B cell (primary cell): ENCODE results near the gene DEF6. TPM values are rescaled to one million over a fixed set of nuclear protein-coding genes. Genes with fewer than 3 reads are reported as not detected.

Source experiments
- ATAC-seq: fragments of 200-7000 bp; cut with Tn5 transposase; one replicate; pipeline ENCODE4 v1.10.0; 2021; ENCODE audit warnings: low read depth, mild to moderate bottlenecking, moderate number of reproducible peaks, moderate library complexity
- CTCF ChIA-PET: fragments of 350-600 bp; sonication (Branson Sonifier 250); formaldehyde crosslinking; loops from one replicate; lab custom pipeline; 2021; ENCODE audit warnings: antibody characterized with exemption, inconsistent platforms; lab: Charles Lee
- POLR2A ChIA-PET: fragments of 350-600 bp; sonication (Branson Sonifier 250); formaldehyde crosslinking; loops from one replicate; lab custom pipeline; 2021; ENCODE audit warnings: antibody characterized with exemption; lab: Charles Lee
- DNase-seq: peaks from one replicate; pipeline ENCODE4 v3.0.0; 2013
- H2AFZ ChIP-seq: 2 replicates; pipeline ENCODE4 v1.6.1; 2012; ENCODE audit warnings: mild to moderate bottlenecking, low read depth, low read length; ENCODE audit not compliant: insufficient read depth, poor library complexity, severe bottlenecking
- H3K27ac ChIP-seq, 2 donors: 1 replicate in 1 of 2; 2 replicates in 1 of 2; pipeline ENCODE4 v1.5.1; 2012 to 2013; ENCODE audit warnings: low read length in 2 of 2, mild to moderate bottlenecking in 2 of 2, moderate library complexity in 1 of 2
- H3K27me3 ChIP-seq, 4 experiments: fragments of 200-600 bp in 1 of 4; sonication (generic) in 1 of 4; replicated peaks in 1 of 4; 1 replicate in 2 of 4; 2 replicates in 2 of 4; pipeline versions ENCODE4 v1.6.1 to v1.7.0; 2013 to 2016; ENCODE audit warnings: low read length in 3 of 4, mild to moderate bottlenecking in 2 of 4, mixed read lengths in 1 of 4, moderate library complexity in 1 of 4; ENCODE audit not compliant: insufficient read depth in 4 of 4, control insufficient read depth in 3 of 4; ENCODE audit errors: control extremely low read depth in 1 of 4
- H3K36me3 ChIP-seq, 2 experiments: replicated peaks in 1 of 2; 1 replicate in 1 of 2; 2 replicates in 1 of 2; pipeline versions ENCODE4 v1.6.1 to v1.7.1; 2013; ENCODE audit warnings: low read length in 1 of 2; ENCODE audit not compliant: insufficient read depth in 2 of 2, control insufficient read depth in 1 of 2; ENCODE audit errors: control extremely low read depth in 1 of 2, extremely low read depth in 1 of 2
- H3K4me1 ChIP-seq, 2 donors: fragments of 200-600 bp in 1 of 2; sonication (generic) in 1 of 2; 1 replicate in 1 of 2; 2 replicates in 1 of 2; pipeline versions ENCODE4 v1.5.1 to v1.6.1; 2013 to 2017; ENCODE audit warnings: low read length in 2 of 2; ENCODE audit not compliant: control insufficient read depth in 2 of 2, insufficient read depth in 2 of 2
- H3K4me2 ChIP-seq: replicated peaks from 2 replicates; pipeline ENCODE3; 2012; ENCODE audit warnings: mild to moderate bottlenecking, low read depth, low read length; ENCODE audit not compliant: poor library complexity, severe bottlenecking
- H3K4me3 ChIP-seq, 5 experiments: fragments of 200-600 bp in 1 of 5; sonication (generic) in 1 of 5; 1 replicate in 3 of 5; 2 replicates in 2 of 5; pipeline versions ENCODE4 v1.5.1 to v1.7.0; 2011 to 2016; ENCODE audit warnings: low read length in 4 of 5, mild to moderate bottlenecking in 4 of 5, low read depth in 2 of 5, control low read depth in 1 of 5, moderate library complexity in 1 of 5; ENCODE audit not compliant: insufficient read depth in 1 of 5; ENCODE audit errors: control extremely low read depth in 1 of 5, extremely low read depth in 1 of 5
- H3K79me2 ChIP-seq: fragments of 200-600 bp; sonication (generic); one replicate; pipeline ENCODE4 v1.6.0; 2016; ENCODE audit warnings: low read length; ENCODE audit not compliant: control insufficient read depth, insufficient read depth
- H3K9ac ChIP-seq: fragments of 200-600 bp; sonication (generic); 2 replicates; pipeline ENCODE4 v1.6.1; 2017; ENCODE audit warnings: mild to moderate bottlenecking, low read length, moderate library complexity
- H3K9me3 ChIP-seq, 3 donors: one replicate each; pipeline versions ENCODE4 v1.6.1 to v1.7.1; 2013; ENCODE audit warnings: low read length in 2 of 3; ENCODE audit not compliant: control insufficient read depth in 2 of 3, insufficient read depth in 1 of 3; ENCODE audit errors: control extremely low read depth in 1 of 3
- H4K20me1 ChIP-seq: 2 replicates; pipeline ENCODE4 v1.6.0; 2012; ENCODE audit warnings: mild to moderate bottlenecking, low read length; ENCODE audit not compliant: insufficient read depth, control insufficient read depth, poor library complexity, severe bottlenecking
- H3K27ac Mint-ChIP-seq: one replicate; pipeline ENCODE4 v1.8.0; 2021; ENCODE audit warnings: mixed read lengths
- H3K27me3 Mint-ChIP-seq: one replicate; pipeline ENCODE4 v1.8.0; 2021; ENCODE audit warnings: mixed read lengths
- H3K4me1 Mint-ChIP-seq: one replicate; pipeline ENCODE4 v1.8.0; 2021; ENCODE audit warnings: mixed read lengths
- H3K4me3 Mint-ChIP-seq: one replicate; pipeline ENCODE4 v1.8.0; 2021; ENCODE audit warnings: mixed read lengths
- H3K9me3 Mint-ChIP-seq: one replicate; pipeline ENCODE4 v1.8.0; 2022; ENCODE audit warnings: mixed read lengths; ENCODE audit not compliant: insufficient read depth
- EZH2 ChIP-seq: IDR thresholded peaks from 2 replicates; pipeline ENCODE4 v1.6.1; 2012; ENCODE audit warnings: borderline replicate concordance, low read depth, mild to moderate bottlenecking, moderate library complexity, low read length; ENCODE audit not compliant: insufficient read depth, poor library complexity, severe bottlenecking
- WGBS: methylation state at CpG from one replicate; pipeline ENCODE4 v1.1.5; 2013; ENCODE audit warnings: missing lambda C conversion rate; ENCODE audit not compliant: insufficient coverage; 5-methylcytosine and 5-hydroxymethylcytosine counted together
- intact Hi-C: fragments of 100-400 bp; cut with micrococcal nuclease; formaldehyde crosslinking; loops from one replicate; pipeline ENCODE4 v1.10.0; 2022
- polyA plus RNA-seq: library from polyadenylated mRNA; depleted of rRNA; stranded (reverse); fragments of >200 nt; gene quantifications from 2 replicates; pipeline ENCODE4 v1.2.3, GENCODE V29; 2012
- total RNA-seq, 2 donors: library from RNA; stranded (reverse); fragments of 120-200 nt in 1 of 2; gene quantifications; 1 replicate in 1 of 2; 2 replicates in 1 of 2; pipeline versions ENCODE4 v1.2.3 to v1.2.4, GENCODE V29; 2013 to 2022
- TF ChIP-seq, protein P1 (sequence below): fragments of 200-600 bp; IDR thresholded peaks from one replicate; pipeline ENCODE4 v1.8.0; 2022; ENCODE audit warnings: antibody characterized with exemption, mild to moderate bottlenecking

Gene DEF6
- total and polyA plus RNA-seq, 2 donors (not counting 1 experiment from before 2014, with no cell fraction given) = 105 to 159 TPM

DNA sequence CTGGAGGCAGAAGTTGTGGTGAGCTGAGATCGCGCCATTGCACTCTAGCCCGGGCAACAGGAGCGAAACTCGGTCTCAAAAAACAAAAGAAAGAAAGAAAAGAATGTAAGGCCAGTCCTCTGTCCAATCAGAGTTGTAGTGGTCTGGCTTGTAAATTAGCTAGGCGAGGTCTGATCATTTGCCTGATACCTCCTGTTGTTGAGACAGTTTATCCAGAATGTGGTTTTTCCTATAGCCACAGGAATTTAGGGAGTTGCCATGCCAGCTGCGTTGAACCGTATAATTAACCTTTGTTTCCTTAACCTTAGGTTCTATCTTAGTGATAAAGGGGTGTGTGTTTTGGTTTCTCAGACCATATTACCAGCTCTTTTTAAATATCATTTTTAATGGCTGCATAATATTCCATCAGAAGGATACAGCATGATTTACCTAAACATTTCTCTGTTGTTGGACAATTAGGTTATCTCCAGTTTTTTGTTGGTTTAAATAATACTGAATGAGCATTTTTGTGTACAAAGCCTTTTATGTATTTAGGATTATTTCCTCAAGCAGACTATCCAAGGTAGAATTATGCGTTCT is 33.0 kb downstream of the DEF6 start:
- WGBS = 100% methylated on average over 2 of the region's 9 CpGs
- TF ChIP-seq, protein P1, sequence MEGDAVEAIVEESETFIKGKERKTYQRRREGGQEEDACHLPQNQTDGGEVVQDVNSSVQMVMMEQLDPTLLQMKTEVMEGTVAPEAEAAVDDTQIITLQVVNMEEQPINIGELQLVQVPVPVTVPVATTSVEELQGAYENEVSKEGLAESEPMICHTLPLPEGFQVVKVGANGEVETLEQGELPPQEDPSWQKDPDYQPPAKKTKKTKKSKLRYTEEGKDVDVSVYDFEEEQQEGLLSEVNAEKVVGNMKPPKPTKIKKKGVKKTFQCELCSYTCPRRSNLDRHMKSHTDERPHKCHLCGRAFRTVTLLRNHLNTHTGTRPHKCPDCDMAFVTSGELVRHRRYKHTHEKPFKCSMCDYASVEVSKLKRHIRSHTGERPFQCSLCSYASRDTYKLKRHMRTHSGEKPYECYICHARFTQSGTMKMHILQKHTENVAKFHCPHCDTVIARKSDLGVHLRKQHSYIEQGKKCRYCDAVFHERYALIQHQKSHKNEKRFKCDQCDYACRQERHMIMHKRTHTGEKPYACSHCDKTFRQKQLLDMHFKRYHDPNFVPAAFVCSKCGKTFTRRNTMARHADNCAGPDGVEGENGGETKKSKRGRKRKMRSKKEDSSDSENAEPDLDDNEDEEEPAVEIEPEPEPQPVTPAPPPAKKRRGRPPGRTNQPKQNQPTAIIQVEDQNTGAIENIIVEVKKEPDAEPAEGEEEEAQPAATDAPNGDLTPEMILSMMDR = no peak
- TF ChIP-seq EZH2 = no peak
- Mint-ChIP-seq H3K27me3 (no peaks in the 10 kb centered on the region), H3K4me1 (peaks cover 16% of the 10 kb centered on the region), H3K4me3 (no peak overlapping the region), H3K9me3 (no peaks in the 10 kb centered on the region), H3K27ac (no peak overlapping the region)
- DNase-seq (no peak), ATAC-seq (no peak)
- H3K4me3 ChIP-seq = no peak overlapping the region
- no peaks in the 10 kb centered on the region for H4K20me1 ChIP-seq
- H3K79me2 ChIP-seq = no peaks in the 10 kb centered on the region
- H3K4me1 ChIP-seq = peaks cover 11 to 16% of the 10 kb centered on the region in 2 donors
- no peaks in the 10 kb centered on the region for H3K27me3 ChIP-seq
- H3K4me2 ChIP-seq = no peak overlapping the region
- H3K36me3 ChIP-seq = peaks cover 0 to 2% of the 10 kb centered on the region in 2 experiments
- ChIA-PET POLR2A (interaction anchor here (0.8 kb wide), 1 partner anchor 29 kb away, joined by 7 read pairs; no protein-coding TSS in a partner anchor), CTCF (interaction anchor here (0.9 to 9.8 kb wide), 6 partner anchors 13 to 407 kb away, joined by 3 to 301 read pairs (median 14); partner anchors contain the start of genes DEF6 and PPARD)
- H3K9ac ChIP-seq = no peak overlapping the region
- no peak overlapping the region for H2AFZ ChIP-seq
- intact Hi-C loops = no loop called here
- H3K9me3 ChIP-seq = peaks cover 0 to 5% (median 0%) of the 10 kb centered on the region in 3 donors
- no peak overlapping the region for H3K27ac ChIP-seq
